D721Med (cell line): Measurements from ENCODE around the gene GNAL.

ENCODE experiments used
- DNase-seq: peaks from one replicate; pipeline ENCODE4 v3.0.0; 2011; ENCODE audit warnings: low spot score; ENCODE audit not compliant: insufficient read length
- FAIRE-seq: peaks from 2 replicates; lab custom pipeline; 2011; peaks lifted over from hg19 to GRCh38; lab: Jason Lieb, UNC
- TF ChIP-seq, protein P1 (sequence below): IDR thresholded peaks from 2 replicates; pipeline ENCODE4 v1.5.1; 2012; ENCODE audit warnings: mild to moderate bottlenecking, control low read depth; ENCODE audit not compliant: insufficient read depth; ENCODE audit errors: missing control alignments

The GNAL gene

GRCh38 chr18:11775436-11776174, 86.5 kb downstream of the GNAL start:
- DNase-seq (no peak), FAIRE-seq (no peak)
- TF ChIP-seq, protein P1, sequence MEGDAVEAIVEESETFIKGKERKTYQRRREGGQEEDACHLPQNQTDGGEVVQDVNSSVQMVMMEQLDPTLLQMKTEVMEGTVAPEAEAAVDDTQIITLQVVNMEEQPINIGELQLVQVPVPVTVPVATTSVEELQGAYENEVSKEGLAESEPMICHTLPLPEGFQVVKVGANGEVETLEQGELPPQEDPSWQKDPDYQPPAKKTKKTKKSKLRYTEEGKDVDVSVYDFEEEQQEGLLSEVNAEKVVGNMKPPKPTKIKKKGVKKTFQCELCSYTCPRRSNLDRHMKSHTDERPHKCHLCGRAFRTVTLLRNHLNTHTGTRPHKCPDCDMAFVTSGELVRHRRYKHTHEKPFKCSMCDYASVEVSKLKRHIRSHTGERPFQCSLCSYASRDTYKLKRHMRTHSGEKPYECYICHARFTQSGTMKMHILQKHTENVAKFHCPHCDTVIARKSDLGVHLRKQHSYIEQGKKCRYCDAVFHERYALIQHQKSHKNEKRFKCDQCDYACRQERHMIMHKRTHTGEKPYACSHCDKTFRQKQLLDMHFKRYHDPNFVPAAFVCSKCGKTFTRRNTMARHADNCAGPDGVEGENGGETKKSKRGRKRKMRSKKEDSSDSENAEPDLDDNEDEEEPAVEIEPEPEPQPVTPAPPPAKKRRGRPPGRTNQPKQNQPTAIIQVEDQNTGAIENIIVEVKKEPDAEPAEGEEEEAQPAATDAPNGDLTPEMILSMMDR, result no peak

DNA sequence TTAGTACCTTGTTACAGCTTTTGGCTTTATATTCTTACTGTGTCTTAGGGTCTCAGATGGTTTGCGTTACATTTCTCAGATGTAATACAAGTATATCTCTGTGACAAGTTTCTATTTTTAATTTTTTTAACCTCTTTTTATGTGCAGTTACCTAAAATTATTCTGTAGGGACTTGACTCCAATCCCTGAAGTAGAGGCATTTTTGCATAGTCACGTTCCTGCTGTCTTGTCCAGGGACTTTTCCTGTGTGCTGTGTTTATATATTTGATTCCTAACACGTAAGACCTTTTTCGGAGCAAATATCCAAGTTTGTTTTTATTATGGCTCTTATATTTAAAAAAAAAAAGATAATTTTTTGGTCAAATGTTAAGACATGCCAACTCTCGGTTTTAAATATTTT, 91.0 kb downstream of the GNAL start:
- TF ChIP-seq, protein P1, result no peak
- DNase-seq, result no peak
- FAIRE-seq, result no peak

DNA sequence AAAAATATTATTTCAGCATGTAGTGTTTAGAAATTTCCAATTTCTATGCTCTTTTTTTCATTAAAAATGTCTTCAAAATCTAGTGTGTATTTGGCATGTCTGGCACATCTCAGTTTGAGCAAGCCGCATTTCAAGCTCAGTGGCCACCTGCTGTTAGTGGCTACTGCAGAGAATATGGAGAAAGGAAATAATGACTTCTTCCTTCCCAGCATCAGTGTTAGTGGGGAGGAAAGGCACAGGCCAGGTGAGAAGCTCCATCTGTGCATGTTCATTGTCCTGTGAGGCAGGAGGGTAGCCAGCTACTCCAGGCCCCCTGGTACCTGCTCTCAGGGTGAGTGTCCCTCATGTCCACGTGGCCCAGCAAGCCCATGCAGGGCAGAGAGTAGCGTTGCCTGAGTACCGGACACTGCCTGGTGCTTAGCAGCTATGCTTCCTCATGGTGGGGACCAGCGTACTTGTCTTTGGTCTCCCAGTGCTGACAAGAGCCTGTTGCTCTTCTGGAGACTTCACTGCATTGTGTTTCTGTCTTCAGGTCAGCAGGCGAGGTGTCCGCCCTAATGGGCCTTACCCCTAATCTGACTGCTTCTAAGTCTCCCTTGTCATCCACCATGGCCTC, 94.8 kb downstream of the GNAL start:
- TF ChIP-seq, protein P1, result no peak
- FAIRE-seq (no peak), DNase-seq (no peak)

DNA sequence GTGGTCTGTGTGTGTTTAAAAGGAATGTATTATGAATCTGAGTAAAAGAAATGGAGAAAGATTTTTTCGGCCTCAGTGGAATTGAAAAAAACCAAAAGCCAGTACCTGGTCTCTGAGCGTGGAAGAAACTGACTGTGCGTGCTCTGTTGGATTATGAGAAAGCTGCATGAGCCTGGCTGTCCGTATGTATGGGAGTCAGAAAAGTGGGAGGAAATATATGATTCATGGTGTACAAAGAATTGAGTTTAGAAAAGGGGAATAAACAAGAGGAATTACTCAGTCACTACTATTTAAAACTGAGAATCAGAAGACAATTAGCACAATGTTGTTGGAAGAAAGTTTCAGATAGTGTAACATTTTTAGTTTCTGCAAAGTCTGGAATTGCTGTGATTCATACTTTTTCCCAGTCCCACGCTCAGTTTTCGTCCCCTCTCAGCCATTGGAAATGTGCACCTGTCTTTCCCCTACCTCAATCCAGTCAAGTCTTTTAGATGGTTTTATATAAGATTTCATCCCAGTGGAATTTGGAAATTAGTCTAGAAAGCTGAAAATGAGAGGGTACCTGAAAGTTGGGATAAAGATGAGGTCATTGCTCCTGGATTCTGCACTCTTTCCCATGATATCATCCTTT, 95.7 kb downstream of the GNAL start:
- no peak for FAIRE-seq
- no peak for DNase-seq
- TF ChIP-seq, protein P1, result no peak

- TF ChIP-seq, protein P1, result no peak
- FAIRE-seq (no peak), DNase-seq (no peak)
These were observed 96.5 kb downstream of the GNAL start for GRCh38 chr18:11785444-11786055.

DNA sequence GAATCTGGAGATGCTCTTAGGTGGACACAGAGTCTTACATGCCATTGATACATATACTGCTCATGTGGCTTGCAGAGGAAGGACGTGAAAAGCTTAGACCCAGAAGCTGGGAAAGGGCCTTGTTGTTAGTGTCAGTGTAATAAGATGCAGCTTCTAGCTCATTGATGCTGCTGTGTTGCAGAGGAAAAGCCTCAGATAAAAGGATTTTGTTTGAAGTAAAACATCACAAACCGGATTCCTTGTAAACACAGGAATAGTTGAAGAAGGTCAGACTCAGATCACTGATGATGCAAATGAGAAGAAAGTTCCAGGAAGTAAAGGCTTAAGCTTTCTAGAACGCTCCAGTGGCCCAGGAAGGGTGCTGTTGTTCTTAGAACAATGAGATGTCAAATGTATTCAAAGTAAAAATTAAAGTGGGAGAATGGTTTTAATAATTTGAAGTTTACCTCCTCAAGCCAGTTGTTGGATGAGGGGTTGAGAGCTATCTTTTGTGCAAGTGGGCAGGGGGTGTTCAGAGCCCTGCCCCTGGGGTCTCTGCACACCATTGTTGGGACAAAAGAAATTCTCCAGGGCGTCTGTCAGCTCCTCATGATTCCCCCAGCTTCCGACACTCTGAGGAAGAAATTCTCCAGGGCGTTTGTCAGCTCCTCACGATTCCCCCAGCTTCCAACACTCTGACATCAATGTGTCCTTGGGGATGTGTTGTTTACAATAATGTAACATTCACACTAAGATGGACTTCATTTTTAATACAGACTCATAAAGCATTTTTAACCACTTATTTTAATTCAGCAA, 100.8 kb downstream of the GNAL start:
- TF ChIP-seq, protein P1, result no peak
- DNase-seq (no peak), FAIRE-seq (no peak)
